Measurements from ENCODE around the gene CD8A.

- TF ChIP-seq CTCF (IDR thresholded peaks at IDR 0.05) (no peak), POLR2A (IDR thresholded peaks at IDR 0.05) (no peak)
These were observed 43.8 kb downstream of the CD8A start for GRCh38 chr2:86746939-86747338.

Data from stomach (tissue), 4 donors.